HG03060 (cell line): ENCODE results near the gene MMP25.
"Not testable (repeated sequence)": the region's sequence is repeated elsewhere in the genome, so short reads cannot be mapped to it uniquely, and the experiment has no call there.

Source experiments
- ATAC-seq: cut with Tn5 transposase; IDR thresholded peaks from one replicate; pipeline ENCODE4 v1.9.1; 2021; ENCODE audit warnings: low read depth, moderate number of reproducible peaks; ENCODE audit not compliant: unreplicated experiment

MMP25 gene

DNA sequence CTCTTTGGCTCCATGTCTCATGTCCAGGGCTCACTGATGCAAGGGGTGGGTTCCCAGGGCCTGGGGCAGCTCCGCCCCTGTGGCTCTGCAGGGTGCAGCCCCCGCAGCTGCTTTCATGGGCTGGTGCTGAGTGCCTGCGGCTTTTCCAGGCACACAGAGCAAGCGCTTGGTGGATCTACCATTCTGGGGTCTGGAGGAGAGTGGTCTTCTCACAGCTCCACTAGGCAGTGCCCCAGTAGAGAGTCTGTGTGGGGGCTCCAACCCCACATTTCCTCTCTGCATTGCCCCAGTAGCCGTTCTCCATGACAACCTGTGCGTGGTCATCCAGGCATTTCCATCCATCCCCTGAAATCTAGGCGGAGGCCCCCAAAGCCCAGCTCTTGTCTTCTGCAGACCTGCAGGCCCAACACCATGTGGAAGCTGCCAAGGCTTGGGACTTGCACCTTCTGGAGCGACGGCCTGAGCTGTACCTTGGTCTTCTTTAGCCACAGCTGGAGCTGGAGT is 24.3 kb downstream of the MMP25 start:
- ATAC-seq, result no peak

DNA sequence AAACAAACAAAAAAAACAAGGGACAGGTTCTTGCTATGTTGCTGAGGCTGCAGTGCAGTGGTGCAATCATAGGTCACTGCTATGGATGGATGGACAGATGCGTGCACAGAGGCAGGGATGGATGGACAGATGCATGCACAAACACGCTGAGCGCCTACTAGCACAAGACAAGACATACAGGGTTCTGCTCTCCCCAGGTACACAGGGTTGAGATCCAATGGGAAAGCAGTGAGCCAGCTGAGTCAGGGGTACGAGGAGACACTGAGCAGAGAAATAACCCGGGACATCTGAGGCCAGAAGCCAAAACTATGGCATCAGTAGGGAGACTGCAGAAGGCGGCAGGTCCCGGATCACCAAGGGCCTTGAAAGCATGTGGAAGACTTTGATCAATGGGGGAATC is 25.3 kb downstream of the MMP25 start:
- ATAC-seq, result no peak

- ATAC-seq, result not testable (repeated sequence)
These were observed 25.8 kb downstream of the MMP25 start for GRCh38 chr16:3072148-3072547.

- ATAC-seq, result not testable (repeated sequence)
These were observed 26.4 kb downstream of the MMP25 start for GRCh38 chr16:3072576-3073263.

GRCh38 chr16:3073448-3073847 is 27.1 kb downstream of the MMP25 start:
- ATAC-seq, result no peak

DNA sequence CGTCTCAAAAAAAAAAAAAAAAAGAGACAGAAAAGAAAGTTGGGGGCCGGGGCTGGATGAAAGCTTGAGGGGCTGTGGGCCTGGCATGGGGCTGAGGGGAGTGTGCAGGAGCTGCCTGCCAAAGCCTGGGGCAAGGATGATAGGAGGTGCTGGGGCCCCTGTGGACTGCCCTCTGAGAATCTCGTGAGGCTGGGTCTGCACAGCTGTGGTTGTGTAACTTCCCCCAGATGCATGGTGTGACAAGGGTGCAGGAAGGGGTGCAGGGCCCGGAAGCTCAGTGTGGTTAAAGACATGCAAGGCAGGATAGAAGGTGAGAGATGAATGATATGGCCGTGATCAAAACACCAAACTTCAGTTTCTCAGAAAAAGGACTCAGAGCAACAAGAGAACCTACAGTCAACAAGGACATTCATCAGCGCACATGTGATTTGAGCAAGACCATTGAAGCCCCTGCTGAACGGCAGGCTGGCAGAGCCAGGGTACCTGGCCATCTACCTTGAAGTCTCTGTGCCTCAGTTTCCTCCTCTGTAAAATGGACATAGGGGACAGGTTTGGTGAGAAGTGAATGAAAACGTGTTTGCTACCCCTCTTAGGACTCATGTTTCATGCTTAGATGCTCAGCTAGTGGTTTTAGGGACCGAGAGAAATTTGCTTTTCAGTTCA is 28.6 kb downstream of the MMP25 start:
- no peak for ATAC-seq

- ATAC-seq, result no peak
These were observed 29.2 kb downstream of the MMP25 start for GRCh38 chr16:3075523-3075915.

GRCh38 chr16:3075946-3076345 is 29.6 kb downstream of the MMP25 start:
- not testable (repeated sequence) for ATAC-seq

DNA sequence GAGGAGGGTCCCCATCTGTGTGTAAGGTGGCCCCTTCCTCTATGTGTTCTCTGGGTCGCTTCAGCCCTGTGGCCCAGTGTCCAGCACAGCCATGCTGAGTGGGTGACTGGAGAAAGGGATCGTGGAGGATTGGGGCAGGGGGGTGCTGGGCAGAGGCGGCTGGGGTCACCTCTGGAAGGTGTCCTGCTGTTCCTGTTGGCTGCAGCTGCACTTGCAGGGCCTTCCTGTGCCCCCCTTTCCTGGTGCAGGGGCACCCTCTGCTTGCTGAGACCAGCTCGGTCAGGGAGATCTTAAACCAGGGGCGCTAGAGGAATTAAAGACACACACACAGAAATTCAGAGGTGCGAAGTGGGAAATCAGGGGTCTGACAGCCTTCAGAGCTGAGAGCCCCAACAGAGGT is 30.2 kb downstream of the MMP25 start:
- ATAC-seq, result no peak

- no peak for ATAC-seq
These were observed 33.7 kb downstream of the MMP25 start for GRCh38 chr16:3080024-3080423.

GRCh38 chr16:3081957-3082356 is 35.6 kb downstream of the MMP25 start:
- ATAC-seq, result not testable (repeated sequence)

- not testable (repeated sequence) for ATAC-seq
These were observed 37.0 kb downstream of the MMP25 start for GRCh38 chr16:3083408-3083807.

- ATAC-seq, result no peak
These were observed 38.1 kb downstream of the MMP25 start for GRCh38 chr16:3084491-3084890.

DNA sequence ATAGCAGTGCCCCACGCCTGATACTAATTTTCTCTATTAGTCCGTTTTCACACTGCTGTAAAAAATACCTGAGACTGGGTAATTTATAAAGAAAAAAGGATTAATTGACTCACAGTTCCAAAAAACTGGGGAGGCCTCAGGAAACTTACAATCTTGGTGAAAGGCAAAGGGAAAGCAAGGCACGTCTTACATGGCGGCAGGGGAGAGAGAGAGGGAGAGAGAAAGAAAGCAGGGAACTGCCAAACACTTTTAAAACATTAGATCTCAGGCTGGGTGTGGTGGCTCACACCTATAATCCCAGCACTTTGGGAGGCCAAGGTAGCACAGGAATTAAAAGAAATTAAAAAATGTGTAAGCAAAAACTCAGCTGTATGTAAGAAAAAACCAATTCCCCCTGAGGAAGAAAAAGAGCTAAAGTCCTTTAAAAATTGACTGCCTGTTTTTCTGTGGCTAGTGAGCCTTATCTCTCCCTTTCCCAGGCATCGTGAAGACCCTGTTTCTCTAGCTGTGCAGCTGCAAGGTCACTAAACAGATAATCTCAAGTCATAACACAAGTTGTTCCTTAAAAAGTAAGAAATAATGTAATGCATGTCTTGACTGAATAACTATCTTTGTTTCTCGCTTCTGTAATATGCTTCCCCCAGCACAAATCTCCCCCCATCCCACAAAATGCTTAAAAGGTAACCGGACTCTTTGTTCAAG is 38.8 kb downstream of the MMP25 start:
- ATAC-seq, result no peak

DNA sequence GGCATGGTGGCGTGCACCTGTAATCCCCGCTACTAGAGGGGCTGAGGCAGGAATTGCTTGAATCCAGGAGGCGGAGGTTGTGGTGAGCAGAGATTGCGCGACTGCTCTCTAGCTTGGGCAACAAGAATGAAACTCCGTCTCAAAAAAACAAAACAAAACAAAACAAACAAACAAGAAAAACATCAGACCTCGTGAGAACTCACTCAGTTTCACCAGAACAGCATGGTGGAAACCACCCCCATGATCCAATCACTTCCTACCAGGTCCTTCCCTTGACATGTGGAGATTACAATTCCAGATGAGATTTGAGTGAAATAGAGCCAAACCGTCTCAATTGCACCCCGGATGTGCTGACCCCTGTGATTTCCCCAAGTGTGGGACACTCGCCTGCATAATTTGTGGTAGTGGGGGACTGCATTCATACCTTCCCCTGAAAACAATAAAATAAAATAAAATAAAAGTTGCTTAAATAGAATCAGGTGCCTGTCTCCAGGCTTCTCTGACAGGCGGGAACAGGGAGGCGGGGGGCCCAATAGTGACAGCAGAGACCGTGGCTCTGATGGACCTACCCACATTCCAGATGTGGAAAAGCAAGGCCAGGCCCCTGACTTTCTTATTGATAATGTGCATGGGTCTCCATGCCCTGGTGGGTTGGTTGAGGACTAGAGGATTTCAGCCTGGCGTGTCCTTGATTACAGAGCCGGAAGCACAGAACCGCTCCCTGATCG is 39.7 kb downstream of the MMP25 start:
- ATAC-seq, result no peak

DNA sequence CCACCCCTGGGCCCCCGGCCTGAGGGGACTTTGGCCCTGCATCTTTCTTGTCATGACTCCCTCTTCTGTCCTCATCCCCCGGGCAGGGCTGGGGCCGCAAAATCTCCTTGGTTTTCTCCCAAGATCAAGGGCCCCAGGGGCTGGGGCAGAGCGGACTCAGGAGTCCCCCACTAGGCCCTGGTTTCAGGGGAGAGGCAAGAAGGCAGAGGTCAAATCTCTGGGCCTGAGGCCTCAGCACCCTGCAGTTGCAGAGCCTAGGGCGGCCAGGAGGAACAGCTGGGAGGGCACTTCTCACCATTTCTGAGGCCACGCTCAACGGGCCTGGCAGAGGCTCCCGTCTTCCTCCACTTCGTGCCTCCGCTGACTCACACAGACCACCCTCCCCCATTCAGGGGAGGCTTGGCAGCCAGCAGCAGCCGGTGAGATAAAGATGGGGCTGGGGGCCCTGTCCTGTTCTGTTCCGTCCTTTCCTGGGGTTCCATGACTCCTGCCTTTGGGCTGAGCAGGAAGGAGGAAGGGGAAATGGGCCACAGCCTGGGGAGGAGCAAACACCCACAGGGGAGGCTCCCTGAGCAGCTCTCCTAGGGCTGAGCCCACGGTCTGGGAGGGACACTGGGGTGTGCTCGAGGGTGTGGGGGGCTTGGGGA is 40.4 kb downstream of the MMP25 start:
- no peak for ATAC-seq

- no peak for ATAC-seq
These were observed 41.2 kb downstream of the MMP25 start for GRCh38 chr16:3087243-3088235.

- ATAC-seq, result no peak
These were observed 42.1 kb downstream of the MMP25 start for GRCh38 chr16:3088450-3088849.
